H1 (cell line): ENCODE data around the gene OR5AC2.

ENCODE experiments used
- CHD1 ChIP-seq: IDR thresholded peaks from 2 replicates; pipeline ENCODE4 v1.6.1; 2012; ENCODE audit warnings: low read depth, low read length, improper control_type of control experiment
- MAFK ChIP-seq: IDR thresholded peaks from 2 replicates; pipeline ENCODE4 v1.6.1; 2012; ENCODE audit warnings: low read depth, mild to moderate bottlenecking, improper control_type of control experiment, low read length
- USF2 ChIP-seq: IDR thresholded peaks from 2 replicates; pipeline ENCODE4 v1.6.1; 2011; ENCODE audit warnings: low read length, improper control_type of control experiment
- TF ChIP-seq, protein P1 (sequence below), 3 experiments: IDR thresholded peaks; 1 replicate in 2 of 3; 2 replicates in 1 of 3; pipeline versions ENCODE4 v1.5.1 to v1.6.1; 2011; ENCODE audit warnings: low read length in 3 of 3, mild to moderate bottlenecking in 3 of 3, inconsistent platforms in 2 of 3, low read depth in 1 of 3, moderate library complexity in 1 of 3; ENCODE audit not compliant: insufficient read depth in 1 of 3; ENCODE audit errors: control extremely low read depth in 1 of 3

GRCh38 chr3:98110550-98110908 lies 23.6 kb downstream of the OR5AC2 start:
- TF ChIP-seq USF2 (no peak), CHD1 (no peak), MAFK (no peak)
- TF ChIP-seq, protein P1, sequence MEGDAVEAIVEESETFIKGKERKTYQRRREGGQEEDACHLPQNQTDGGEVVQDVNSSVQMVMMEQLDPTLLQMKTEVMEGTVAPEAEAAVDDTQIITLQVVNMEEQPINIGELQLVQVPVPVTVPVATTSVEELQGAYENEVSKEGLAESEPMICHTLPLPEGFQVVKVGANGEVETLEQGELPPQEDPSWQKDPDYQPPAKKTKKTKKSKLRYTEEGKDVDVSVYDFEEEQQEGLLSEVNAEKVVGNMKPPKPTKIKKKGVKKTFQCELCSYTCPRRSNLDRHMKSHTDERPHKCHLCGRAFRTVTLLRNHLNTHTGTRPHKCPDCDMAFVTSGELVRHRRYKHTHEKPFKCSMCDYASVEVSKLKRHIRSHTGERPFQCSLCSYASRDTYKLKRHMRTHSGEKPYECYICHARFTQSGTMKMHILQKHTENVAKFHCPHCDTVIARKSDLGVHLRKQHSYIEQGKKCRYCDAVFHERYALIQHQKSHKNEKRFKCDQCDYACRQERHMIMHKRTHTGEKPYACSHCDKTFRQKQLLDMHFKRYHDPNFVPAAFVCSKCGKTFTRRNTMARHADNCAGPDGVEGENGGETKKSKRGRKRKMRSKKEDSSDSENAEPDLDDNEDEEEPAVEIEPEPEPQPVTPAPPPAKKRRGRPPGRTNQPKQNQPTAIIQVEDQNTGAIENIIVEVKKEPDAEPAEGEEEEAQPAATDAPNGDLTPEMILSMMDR (IDR thresholded peaks at IDR 0.05; ENCODE audit: control extremely low read depth in 1 of 3, insufficient read depth in 1 of 3, low read depth in 1 of 3, low read length in 3 of 3): no peak
